ENCODE measurements around the gene ABHD18. TPM values are rescaled to one million over a fixed set of nuclear protein-coding genes. Genes with fewer than 3 reads are reported as not detected.
A peak's percentile ranks its signal among the peaks of the same experiment; 100 is the strongest.
"Not testable (repeated sequence)": the region's sequence is repeated elsewhere in the genome, so short reads cannot be mapped to it uniquely, and the experiment has no call there.

Gene ABHD18
- total RNA-seq = 10.0 TPM
- long read RNA-seq, full-length matches to known transcripts = 6 of 14 reads
- long read RNA-seq, partial matches to known transcripts = 6 of 14 reads
- long read RNA-seq, other reads (novel, unspliced or antisense) = 2 of 14 reads

DNA sequence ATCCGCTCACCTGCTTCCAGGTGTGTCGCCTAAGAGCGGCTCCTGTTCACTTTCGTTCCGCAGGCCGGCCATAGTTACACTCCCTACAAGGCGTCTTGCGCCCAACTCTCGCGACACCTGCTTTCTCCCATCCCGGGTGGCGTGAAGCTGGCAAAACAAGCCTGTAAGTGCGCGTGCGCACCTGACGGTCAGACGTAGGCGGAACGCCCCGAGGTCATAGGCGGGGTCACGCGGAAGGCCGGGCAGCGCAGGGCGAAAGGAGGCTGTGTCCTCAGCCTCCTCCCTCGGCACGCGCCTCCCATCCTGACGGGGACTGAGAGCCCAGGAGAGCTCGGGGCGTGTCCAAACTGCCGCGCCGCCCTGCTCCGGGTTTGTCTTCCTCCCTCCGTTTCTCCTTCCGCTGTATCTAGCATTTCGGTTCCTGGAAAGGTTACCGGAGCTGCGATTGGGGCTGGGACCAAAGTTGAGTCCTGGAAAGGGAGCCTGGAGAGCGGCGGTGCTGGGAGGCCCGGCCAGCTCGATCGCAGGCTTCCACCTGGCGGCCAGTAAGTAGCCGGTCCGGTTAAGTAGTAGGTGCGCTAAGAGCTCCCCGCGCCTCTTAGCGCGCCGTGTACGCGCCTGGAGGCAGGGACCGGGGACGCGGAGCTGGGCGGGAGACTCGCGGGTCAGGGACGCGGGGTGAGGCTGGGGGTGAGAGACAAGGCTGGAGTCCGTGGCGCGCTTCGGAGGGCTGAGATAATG lies at the start of gene ABHD18, which contains the start of gene MFSD8:
Gene ABHD18 (plus strand): TSS at position 345 of the 741 bp plus-strand sequence. CDS start 17,550 bp downstream, outside the sequence.
Gene MFSD8 (minus strand): TSS at position 112 of the 741 bp plus-strand sequence. CDS start 40 bp downstream, at position 72.
- DNase-seq (peak; percentile 100), ATAC-seq (peak; percentile 97)
- intact Hi-C loops (cut with micrococcal nuclease) = no loop called here

- ATAC-seq (no peak), DNase-seq (no peak)
- intact Hi-C loops (cut with micrococcal nuclease) = no loop called here
Measured at GRCh38 chr4:127916512-127916911, 48.7 kb upstream of the ABHD18 start.

DNA sequence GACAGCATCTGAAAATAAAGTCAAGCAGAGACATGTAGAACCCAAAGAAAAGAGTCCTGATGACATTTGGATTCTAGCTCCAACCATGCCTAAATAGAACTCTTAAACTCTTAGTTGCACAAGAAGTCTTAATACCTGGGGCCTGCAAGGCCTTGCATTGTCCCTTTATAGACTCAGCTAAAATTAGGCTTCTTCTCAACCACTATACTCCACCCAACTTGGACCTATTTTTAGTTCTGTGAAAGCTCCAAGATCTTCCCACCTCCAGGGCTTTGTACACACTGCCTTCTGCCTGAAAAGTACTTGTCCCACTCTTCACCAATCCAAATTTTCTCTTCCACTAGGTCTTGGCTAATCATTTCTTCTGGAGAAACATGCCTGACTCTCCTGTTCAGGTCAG lies 48.1 kb upstream of the ABHD18 start:
- ATAC-seq (peak; percentile 97), DNase-seq (no peak)
- intact Hi-C loops (cut with micrococcal nuclease) = no loop called here

GRCh38 chr4:127920521-127920920 lies 44.7 kb upstream of the ABHD18 start:
- intact Hi-C loops (cut with micrococcal nuclease) = no loop called here
- no peak for DNase-seq
- no peak for ATAC-seq

DNA sequence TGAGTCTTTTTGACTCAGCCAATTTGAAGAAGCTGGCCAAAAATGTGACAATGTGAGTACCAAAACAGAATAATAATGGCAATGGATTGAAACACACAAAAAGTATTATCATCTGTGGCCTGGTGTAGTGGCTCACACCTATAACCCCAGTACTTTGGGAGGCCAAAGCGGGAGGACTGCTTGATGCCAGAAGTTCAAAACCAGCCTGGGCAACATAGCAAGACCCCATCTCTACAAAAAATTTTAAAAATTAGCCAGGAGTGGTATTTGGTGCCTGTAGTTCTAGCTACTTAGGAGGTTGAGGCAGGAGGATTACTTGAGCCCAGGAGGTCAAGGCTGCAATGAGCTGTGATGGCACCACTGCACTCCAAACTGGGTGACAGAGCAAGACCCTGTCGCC lies 43.0 kb upstream of the ABHD18 start:
- intact Hi-C loops (cut with micrococcal nuclease) = no loop called here
- DNase-seq (no peak), ATAC-seq (no peak)

GRCh38 chr4:127925720-127926119 lies 39.5 kb upstream of the ABHD18 start:
- intact Hi-C loops (cut with micrococcal nuclease); DNase-seq; ATAC-seq: not testable (repeated sequence)

GRCh38 chr4:127930175-127930574 lies 35.0 kb upstream of the ABHD18 start:
- intact Hi-C loops (cut with micrococcal nuclease) = no loop called here
- DNase-seq (no peak), ATAC-seq (no peak)

DNA sequence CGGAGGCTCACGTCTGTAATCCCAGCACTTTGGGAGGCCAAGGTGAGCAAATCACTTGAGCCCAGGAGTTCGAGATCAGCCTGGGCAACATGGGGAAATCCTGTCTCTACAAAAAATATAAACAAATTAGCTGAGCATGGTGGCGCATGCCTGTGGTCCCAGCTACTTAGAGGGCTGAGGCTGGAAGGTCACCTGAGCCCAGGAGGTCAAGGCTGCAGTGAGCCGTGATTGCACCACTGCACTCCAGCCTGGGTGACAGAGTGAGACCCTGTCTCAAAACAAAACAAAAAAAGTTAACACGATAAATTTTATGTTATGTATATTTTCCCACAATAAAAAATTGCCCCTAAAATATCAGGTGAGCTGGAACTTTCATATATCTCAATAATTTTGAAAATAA lies 33.4 kb upstream of the ABHD18 start:
- intact Hi-C loops (cut with micrococcal nuclease); ATAC-seq; DNase-seq: not testable (repeated sequence)

- DNase-seq = no peak
- no peak for ATAC-seq
- intact Hi-C loops (cut with micrococcal nuclease) = no loop called here
Measured at GRCh38 chr4:127936974-127937373, 28.2 kb upstream of the ABHD18 start.

DNA sequence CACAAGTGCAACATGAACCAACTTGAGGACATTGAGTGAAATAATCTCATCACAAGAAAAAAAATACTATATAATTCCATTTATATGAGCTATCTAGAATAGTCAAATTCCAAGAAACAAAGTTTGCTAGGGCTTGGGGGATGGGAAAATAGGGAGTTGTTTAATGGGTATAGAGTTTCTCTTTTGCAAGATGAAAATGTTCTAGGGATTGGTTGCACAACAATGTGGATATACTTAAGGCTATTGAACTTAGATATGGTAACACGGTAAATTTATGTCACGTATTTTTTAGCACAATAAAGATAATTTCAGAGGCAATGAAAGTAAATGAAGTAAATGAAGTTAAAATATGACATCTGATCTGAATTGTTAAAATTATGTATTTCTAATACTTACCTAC lies 8.1 kb upstream of the ABHD18 start:
- no peak for DNase-seq
- intact Hi-C loops (cut with micrococcal nuclease) = no loop called here
- ATAC-seq = no peak

DNA sequence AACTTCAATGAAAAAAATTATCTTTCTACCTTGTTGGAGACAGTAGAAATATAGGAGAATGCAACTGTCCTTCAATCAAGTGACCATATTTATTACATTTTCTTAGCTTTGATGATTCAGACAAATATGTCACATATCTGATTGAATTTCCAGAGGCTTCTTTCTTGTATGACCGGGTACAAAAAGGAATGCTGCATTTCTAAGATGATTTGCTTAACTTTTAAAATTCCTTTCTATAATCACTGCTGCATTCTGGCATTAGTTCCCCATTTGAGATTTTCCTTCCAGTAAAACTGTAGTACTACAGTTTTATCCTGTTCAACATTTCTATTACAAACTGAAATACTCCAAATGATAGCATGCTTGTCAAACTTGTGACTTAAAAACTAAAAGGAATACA lies 5.4 kb upstream of the ABHD18 start:
- ATAC-seq (no peak), DNase-seq (no peak)
- intact Hi-C loops (cut with micrococcal nuclease) = no loop called here

DNA sequence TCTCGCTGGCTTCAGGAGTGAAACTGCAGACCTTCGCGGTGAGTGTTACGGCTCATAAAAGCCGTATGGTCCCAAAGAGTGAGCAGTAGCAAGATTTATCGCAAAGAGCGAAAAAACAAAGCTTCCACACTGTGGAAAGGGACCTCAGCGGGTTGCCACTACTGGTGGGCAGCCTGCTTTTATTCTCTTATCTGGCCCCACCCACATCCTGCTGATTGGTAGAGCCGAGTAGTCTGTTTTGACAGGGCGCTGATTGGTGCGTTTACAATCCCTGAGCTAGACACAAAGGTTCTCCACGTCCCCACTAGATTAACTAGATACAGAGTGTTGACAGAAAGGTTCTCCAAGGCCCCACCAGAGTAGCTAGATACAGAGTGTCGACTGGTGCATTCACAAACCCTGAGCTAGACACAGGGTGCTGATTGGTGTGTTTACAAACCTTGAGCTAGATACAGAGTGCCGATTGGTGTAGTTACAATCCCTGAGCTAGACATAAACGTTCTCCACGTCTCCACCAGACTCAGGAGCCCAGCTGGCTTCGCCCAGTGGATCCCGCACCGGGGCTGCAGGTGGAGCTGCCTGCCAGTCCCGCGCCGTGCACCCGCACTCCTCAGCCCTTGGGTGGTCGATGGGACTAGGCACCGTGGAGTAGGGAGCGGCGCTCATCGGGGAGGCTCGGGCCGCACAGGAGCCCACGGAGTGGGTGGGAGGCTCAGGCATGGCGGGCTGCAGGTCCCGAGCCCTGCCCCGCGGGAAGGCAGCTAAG lies 1.4 kb upstream of the ABHD18 start:
- intact Hi-C loops (cut with micrococcal nuclease); DNase-seq; ATAC-seq: not testable (repeated sequence)

DNA sequence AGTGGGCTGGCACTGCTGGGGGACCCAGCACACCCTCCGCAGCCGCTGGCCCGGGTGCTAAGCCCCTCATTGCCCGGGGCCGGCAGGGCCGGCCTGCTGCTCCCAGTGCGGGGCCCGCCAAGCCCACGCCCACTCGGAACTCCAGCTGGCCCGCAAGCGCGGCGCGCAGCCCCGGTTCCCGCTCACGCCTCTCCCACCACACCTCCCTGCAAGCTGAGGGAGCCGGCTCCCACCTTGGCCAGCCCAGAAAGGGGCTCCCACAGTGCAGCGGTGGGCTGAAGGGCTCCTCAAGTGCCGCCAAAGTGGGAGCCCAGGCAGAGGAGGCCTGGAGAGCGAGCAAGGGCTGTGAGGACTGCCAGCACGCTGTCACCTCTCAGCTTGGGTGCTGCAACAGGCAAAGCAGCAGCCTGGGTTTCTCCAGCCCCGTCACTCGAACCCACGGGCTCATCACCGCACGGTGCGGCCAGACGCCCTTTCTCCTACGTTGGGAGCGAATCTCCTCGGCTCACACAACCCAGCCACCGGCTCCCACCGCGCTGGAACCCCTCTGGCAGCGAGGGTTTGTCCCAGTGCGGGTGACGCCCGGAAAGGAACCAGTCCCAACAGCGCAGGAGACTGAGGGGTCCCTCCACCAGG lies 662 bp upstream of the ABHD18 start:
- DNase-seq = peak; percentile 55
- intact Hi-C loops (cut with micrococcal nuclease) = not testable (repeated sequence)

DNA sequence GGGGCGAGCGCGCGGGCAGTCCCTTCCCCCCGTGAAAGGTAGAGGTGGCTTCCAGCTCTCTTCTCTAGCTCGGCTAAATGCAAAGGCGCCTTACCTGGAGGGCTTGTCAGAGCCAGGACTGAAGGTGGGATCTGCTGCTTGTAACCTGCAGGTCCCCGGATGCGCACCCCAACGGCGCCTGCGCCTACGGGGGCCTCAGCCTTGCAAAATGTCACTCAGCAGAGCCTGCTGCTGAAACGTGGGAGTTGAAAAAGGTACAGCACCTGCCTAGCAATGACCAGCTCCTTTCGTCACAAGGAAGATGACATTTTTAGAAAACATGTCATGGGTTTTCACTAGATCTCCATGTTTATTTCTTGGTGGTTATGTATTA lies 583 bp downstream of the ABHD18 start:
- DNase-seq = no peak
- intact Hi-C loops (cut with micrococcal nuclease) = no loop called here
- peak; percentile 38 for ATAC-seq

More for the DNA sequence above, 662 bp upstream of the ABHD18 start:
- peak; percentile 30 for ATAC-seq

DNA sequence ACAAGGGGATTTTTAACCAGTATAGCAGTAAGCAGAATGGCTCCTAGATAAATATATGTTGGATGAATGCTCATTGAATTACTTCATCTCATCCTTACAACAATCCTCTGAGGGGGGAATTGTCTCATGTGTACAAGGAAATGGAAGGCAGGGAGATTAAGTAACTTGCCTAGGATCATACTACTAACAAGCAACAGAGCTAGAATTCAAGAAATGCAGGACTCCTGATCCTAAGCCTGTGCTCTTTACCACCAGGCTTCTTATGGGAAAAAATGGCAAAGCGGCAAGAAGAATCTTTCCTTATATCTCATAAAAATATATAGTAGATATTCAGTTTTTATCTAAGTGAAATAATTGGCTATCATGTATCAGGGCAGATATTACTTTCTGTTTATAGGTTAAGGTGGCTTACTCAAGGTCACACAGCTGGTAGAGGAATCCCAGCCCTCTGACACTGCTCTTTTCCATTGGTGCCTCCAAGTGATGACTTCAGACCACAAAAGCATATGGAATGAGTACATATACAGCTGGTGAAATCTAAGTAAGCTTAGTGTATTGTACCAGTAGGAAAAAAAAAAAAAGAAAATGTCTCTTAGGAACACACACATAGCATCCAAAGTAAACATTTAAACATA lies 2.1 kb downstream of the ABHD18 start:
- intact Hi-C loops (cut with micrococcal nuclease) = no loop called here
- ATAC-seq = no peak
- DNase-seq = no peak

GRCh38 chr4:127968586-127968985 lies 3.4 kb downstream of the ABHD18 start:
- DNase-seq = no peak
- intact Hi-C loops (cut with micrococcal nuclease) = no loop called here
- peak; percentile 16 for ATAC-seq

GRCh38 chr4:127970925-127971324 lies 5.7 kb downstream of the ABHD18 start:
- ATAC-seq = peak; percentile 67
- DNase-seq; intact Hi-C loops (cut with micrococcal nuclease): not testable (repeated sequence)

GRCh38 chr4:127975121-127975770 lies 10.0 kb downstream of the ABHD18 start:
- DNase-seq = no peak
- intact Hi-C loops (cut with micrococcal nuclease) = no loop called here
- no peak for ATAC-seq

GRCh38 chr4:127978930-127979329 lies 13.7 kb downstream of the ABHD18 start:
- no peak for ATAC-seq
- intact Hi-C loops (cut with micrococcal nuclease) = no loop called here
- no peak for DNase-seq

Data from left ventricle myocardium superior (tissue), 1 donor.